Stimulated activated CD8-positive, alpha-beta memory T cell treated with anti-CD3 and anti-CD28 coated beads, Interleukin-15, amount 100 ng/mL, for 48 hours (primary cell): ENCODE results near the gene GRIN3A.

Experiments used
- DNase-seq, 2 donors: peaks; one replicate each; pipeline ENCODE4 v3.0.0-alpha.2; 2020; ENCODE audit warnings: low read depth in 2 of 2

The GRIN3A gene

DNA sequence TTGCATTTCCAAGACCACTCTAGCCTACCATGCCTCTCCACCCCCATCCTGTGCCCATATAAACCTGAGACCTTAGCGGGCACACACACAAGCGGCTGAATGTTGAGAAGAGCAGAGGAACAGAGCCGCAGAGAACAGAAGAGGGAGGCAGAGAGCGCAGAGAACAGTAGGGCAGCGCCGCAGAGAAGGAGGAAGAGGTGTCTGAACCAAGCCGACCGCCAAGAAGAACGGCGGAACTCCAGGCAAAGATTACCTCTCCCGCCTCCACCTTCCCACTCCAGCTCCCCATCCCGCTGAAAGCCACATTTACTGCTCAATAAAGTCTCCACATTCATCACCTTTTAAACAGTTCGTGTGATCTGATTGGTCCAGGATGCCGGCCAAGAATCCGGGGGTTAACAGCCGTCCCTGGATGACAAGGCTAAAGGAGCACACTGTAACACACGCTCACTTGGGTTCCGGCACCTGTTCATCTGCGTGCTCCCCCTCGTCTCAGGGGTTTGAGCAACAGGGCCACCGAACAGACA is 33.2 kb downstream of the GRIN3A start:
- peak in 1 of 2 donors; percentile 6 for DNase-seq

DNA sequence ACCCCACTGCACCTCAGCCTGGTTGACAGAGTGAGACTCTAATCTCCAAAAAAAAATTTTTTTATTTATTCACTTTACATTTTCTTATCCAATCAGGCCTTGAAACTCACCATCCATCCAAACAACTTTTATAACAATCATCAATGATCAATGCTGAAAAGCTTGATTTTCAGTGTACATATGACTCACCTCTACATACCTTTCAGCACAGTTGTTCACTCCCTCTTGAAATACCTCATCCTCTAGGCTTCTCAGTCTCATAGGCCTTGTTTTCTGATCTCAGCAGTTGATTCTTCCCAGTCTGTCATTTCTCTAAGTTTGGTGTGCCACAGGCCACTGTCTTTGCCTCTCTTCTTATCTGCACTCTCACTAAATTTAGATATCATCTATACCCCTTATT is 36.2 kb downstream of the GRIN3A start:
- DNase-seq, result no peak

DNA sequence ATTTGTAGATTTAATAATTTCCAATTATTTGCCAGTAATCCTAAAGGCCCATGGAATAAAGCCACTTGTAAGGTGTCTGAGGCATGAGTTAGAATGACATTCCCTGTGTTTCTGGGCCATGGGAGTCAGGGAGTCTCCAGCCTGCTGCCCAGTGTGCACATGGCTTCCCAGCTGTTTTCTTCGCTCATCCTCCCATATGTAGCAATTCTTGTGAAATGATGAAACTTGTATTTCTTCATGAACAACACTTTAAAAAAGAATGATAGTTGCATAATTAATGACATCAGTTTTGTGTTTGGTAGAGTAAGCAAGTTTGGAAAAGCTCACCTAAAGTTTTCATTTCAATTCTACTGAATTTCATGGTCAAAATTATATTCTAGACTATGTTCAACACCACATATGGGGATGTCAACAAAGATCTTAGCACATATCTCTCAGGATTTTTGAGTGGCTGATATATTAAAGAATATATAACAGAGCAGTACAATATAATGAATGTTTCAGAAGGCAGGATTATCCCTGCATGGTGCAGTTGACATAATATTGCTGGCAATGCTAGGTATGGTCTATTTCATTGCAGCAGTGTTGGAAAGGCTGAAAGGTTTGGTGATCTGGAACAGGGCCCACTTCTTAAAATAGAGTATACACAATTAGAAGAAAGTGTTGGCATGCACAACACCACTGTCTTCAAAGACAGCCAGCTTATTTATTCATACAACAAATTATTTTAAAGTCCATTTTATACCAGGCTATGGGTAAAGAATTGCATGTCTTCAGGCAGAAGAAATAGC is 44.7 kb downstream of the GRIN3A start:
- no peak for DNase-seq

DNA sequence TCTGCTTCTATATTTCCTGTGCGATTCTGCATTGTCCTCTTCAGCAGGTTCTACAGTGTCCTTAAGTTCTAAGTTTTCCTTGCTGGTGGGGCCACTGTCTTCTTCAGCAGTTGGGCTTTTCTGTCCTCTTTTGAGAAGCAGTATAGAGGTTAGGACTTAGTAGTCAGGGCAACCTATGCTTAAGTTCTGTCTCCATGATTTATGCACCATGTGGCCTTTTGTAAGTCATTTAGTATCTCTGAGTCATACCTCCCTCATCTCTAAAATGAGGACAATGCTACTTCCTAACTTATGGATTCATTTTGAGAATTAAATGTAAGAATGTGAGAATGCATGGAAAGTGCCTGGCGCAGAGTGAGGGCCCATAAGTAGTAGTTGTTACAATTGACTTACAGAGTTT is 46.8 kb downstream of the GRIN3A start:
- DNase-seq, result no peak

DNA sequence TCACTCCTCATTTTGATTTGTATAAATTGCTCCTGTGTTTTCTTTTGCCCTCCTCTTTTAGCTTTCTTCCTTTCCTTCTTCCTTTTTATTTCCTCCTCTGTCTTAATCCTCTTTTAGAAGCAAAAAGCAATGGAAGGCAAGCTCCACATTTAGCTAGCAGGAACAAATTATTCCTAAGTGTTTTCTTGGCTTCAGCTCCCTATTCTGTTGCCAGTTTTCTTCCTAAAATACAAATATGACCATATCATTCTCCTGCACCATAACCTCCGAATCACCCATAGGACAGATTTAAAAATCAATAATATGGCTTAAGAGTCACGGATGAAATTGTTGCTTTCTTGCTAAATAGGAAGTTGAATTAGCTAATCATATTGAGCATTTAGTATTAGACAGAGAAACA is 49.4 kb downstream of the GRIN3A start:
- no peak for DNase-seq

DNA sequence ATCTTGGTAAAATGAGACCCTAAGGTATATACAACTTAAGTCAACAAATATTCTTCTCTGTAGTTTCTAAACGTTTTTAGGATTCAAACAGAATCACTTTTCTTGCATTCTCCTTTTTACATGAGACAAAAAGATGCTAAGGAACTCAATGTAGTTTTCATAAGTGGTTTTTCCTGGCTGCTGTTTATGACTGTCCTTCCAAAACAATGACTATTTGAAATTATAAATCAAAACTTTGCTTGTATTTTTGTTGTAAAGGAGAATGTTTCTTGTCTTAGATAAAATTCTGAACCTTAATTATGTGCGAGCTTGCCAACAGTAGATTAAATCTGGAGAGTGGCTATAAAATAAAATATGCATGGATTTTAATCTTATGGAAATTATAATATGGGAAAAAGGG is 53.8 kb downstream of the GRIN3A start:
- DNase-seq, result no peak

DNA sequence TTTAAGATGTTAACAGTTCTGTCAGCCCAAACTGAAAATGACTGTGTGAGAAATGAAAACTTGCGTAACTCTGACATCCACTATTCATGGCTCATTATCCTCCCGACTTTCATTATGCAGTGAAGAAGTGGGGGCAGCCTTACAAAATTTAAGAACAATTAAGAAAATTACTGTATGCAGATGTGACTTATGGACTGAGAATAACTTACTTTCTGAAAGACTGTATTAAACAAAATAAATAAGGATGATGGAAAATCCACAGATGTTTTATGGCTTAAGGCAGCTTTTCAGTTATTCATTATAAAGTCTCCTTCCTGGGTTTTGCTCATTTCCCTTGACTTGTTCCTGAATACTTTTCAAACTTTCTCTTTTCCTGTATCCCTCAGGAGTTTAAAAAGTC is 55.2 kb downstream of the GRIN3A start:
- no peak for DNase-seq

DNA sequence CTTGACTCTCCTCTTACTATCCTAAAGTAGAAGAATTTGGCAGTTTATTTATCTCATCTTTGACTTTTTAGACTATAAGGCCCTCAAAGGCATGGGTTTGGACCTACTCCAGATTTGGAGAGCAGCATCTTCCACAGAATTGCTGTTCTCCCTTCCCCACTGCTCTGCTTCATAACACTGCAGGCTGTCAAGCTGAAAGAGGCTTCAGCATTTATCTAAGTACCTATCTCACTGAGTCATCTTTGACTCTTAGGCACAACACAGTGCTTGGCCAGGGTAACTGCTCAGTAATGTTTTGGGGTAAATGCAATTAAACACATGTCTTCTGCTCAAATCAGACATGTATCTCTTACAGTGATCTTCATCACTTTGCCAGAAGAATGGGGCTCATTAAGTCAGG is 60.6 kb downstream of the GRIN3A start:
- no peak for DNase-seq

DNA sequence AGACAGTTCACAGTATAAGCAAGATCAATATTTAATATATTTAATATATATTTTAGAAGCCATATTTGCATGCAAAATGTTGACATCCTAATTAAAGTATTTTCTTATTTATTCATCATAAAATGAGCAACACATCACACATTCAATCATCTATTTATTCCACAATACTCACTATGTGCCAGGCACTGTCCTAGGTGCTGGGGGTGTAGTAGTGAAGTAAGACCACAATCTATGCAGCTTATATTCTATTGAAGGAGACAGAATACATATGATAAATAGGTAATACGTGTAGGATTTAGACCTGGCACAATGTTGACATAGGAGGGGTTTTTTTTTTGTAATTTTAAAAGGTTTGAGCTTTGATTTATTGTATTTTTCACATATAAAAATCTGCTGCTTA is 63.1 kb downstream of the GRIN3A start:
- no peak for DNase-seq

DNA sequence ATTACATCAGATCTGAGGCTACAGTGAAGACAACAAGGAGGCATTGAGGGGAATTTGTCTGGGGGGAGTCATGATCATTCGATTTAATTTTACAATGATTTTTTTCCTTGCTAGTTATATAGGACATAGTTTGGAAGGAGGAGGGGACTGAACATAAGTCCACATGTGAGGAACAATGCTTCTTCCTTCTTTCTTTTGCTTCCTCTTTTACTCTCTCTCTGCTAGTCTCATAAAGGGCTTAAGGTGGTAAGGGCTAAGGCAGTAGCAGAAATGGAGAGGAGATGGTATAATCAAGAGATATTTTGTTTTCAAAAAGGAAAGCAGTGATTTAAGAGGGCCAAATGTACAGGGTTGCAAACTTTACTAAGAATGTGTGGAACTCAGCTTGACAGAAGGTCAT is 64.3 kb downstream of the GRIN3A start:
- DNase-seq, result no peak

DNA sequence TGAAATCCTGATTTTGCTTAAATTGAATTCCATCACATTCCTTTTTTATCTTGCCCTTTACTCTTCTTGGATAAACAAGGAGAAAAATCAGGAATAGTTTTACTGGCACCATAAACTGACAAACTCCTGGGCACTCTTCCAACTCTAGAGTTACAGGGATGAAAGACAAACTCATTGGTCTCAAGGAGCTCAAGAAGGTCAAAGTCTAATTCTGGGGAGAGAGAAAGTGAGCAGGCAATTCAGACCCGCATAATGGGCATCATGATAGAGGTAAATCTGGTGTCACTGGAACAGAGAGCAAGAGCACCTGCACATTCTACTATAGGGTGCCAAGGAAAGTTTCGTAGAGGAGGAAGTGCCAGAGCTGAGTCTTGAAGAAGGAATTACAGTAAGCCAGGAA is 64.8 kb downstream of the GRIN3A start:
- DNase-seq, result no peak

DNA sequence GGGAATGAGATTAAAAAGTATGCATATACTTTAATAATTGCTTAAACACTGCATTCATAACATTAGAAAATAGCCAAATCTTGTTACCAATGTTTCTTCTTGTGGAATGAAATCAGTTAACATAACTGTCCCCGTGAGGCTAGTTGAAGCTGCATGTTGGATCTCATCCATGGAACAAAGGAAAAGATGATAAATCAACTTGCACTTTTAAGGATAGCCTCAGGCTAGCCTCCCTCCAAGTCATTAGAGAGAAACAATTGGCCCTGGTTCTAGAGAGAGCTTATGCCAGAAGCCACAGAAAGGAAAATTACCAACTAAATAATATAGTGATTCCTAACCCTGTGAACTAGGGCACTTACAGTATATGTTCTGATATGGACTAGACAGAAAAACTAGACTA is 66.9 kb downstream of the GRIN3A start:
- DNase-seq, result no peak

DNA sequence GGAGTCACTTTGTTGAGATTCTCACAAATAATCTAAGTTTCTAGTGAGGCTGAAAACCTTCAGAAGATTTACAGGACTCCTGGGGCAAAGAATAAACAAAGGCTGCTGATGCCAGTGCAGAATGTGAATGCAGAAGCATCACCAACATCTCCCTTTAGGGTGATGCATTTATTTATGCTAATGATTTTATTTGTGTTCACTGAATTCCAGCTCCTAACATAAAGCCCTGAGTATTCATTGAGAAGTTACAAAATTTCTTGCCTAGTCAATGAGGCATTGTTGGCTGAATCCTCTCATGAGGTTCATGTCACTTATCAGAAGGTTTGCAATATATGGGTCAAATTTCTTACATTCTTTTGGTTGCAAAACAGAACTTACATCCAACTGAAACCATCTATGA is 70.0 kb downstream of the GRIN3A start:
- DNase-seq, result no peak

DNA sequence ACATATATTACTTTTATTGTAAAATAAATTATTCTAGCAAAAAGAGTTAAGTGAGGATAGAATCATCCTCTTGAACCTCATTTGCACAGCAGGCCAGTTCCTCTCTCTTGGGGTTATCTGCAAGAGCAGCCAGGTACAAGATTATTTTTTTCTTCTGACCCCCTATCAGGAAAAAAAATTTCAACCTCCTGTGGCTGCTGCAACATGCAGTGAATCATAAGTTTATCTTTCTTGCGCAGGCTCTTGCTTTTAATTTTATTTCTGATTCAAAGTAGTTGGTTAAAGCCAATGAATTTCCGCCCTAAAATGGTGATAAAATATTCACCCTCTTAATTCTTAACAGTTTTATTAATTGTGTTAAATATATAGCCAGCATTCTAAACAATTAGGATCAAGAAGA is 74.0 kb downstream of the GRIN3A start:
- no peak for DNase-seq

DNA sequence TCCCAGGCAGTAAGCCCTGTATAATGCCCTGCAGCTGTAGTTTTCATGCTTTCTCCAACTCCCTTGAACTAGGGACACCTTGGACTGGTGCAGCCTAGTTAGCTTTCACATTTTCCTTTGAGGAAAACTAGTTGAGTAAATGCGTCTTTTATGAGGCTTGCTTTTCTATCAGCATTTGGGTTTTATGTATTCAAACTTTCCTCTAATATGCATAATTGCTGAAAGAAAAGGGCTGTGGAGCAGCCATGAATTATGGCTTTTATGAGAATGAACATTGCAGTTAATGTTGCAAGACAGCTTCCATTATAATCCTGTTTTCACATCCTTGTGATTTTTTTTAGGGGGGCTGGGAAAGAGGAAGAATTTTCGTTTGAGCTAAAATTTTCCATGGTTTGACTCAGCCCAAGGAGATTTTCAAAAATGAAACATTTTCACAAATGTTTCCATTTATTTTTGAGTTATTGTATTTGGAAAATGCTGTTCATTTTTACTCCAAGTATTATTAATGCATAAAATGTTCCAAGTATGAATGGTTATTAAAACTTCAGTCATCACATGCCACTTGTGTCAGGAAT is 85.8 kb downstream of the GRIN3A start:
- DNase-seq, result no peak

DNA sequence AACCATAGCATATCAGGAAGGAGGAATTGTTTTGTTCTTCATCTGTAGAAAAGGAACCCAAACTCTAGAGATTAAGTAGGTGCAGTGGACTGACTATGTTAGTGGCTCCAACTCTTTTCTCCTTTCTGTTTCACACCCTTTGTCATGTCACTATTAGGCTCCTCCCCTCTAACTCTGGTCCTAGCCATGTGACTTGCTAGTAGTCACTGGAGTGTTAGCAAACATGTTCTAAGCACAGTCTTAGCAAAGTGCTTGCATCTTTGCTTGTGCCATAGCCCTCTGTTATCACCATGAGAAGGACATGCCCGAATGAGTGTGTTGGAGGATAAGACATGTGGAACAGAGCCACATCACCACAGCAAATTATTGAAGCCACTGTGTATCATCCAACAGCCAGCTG is 88.3 kb downstream of the GRIN3A start:
- no peak for DNase-seq

DNA sequence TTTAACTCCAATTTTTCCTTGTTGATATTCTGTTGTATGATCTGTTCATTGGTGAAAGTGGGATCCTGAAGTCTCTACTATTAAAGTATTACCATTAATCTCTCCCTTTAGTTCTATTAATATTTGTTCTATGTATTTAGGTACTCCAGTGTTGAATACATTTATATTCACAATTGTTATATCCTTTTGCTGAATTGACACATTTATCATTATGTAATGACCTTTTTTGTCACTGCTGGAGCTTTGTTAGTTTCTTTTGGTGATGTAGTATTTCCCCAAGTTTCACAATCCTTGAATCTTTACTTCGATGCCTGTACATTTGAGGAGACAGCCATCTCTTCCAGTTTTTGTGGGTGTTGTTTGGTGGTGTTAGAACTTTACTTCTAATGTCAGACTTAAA is 90.0 kb downstream of the GRIN3A start:
- DNase-seq, result no peak

DNA sequence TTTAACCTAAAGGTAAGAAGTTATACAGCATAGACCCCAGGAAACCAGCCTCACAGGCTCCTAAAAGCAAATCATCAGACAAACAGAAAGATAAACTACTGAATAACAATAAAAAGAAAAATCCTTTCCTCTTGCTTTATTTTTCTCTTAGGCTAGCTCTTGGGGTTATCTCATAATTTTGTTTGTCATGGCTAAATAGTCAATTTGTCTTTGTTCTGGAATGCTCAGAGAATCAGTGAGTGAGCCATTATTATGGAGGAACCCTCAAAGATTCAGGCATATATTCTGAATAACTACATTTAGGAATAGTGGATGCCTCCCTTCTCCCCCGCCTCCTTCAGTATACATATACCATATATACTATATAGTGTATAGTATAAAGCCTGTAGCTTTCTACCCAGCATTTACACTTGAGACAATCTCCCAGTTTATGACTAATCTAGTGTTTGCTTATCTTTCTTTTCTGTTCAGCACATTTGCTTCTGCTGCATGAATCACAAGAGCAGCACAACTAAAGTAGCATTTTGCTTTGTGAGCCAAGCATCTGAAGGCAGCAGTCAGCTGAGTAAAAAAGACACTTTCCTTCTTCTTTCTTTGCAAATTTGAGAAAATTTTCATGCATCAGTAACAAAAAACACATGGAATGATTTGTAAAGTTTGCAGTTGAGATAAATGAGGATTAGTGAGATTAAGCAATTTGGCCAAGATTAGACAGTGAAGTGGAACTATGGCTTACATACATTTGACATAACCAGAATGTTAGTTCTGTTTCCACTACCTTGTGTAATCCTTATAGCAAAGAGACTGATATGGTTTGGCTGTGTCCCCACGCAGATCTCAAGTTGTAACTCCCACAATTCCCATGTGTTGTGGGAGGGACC is 98.4 kb downstream of the GRIN3A start:
- no peak for DNase-seq

DNA sequence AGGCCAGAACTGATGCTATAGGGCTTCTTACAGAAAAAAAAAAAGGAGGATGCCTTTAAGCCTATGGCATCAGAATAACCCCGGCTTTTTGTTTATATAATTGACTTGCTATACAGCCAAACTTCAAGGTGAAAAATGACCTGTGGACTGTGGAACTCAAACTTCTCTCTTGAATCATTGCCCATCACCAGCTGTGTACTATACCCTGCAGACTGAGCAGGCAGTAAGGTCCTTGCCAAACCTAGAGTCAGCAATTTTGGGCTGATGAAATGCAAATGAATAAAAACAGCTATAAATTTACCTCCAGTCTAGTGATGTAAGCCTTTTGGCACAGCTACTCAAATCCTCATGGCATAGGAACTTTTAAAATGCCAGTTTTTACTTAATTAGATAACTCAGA is 99.1 kb downstream of the GRIN3A start:
- no peak for DNase-seq

DNA sequence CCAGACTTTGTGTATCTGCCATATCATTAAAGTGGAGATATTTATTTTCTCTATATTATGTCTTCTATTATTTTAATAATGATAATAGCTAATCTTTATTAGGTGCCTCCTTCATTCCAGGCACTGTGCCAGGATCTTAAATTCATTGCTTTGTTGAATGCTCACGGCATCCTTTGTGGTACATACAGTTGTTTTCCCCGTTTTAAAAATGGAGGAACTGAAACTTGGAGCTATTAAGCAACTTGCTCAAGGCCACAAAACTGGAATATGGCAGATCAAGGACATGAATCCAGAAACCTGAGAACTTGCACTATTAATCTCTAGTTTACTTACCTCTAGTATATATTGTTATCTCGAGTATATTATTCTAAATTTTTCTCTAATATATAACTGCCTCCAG is 102.2 kb downstream of the GRIN3A start:
- DNase-seq, result no peak

DNA sequence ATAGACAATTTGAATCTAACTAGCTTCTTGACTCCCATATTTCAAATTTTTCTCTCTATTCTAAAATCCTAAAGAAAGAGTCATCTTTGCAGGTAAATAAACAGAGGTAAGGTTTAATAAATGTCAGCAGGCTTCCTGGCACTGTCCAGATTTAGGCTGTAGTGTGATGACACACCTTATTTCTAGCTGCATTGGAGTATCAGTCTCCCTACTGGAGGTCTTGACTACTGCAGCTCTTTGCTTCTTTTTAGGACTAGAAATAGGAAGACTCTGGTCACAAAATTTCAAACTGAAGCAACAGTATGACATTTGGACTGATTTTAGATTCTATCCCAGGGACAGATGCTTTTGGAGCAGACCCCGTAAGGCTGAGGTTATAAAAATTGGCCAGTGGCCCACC is 103.0 kb downstream of the GRIN3A start:
- DNase-seq, result no peak

DNA sequence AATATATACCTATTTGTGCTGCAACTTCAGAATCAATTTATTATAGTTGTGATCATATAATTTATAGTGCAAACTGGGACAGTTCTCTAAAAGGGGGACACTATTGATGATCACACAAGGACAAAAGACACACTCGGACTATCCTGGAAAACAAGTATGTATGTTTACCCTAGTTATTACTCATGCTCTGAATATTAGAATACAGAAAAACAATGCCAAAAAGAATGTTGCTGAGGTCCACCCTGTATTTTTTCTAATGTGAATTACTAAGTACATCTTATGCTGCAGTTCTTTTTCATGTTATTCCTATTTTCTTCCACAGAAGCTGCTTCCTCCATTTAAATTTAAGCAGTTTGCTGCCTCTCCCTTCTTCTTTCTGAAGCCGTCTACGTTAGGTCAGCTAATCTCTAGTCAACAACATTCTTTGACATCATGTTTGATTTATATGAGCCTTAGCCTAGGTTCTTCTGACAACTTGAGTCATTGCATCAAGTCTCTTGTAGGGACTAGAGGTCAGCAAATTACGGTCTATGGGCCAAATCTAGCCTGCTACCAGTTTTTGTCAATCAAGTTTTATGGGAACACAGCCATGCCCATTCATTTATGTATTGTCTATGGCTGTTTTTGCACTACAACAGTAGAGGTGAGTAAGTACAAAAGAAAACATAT is 103.6 kb downstream of the GRIN3A start:
- DNase-seq, result no peak
